GM19238 (cell line): ENCODE data around the gene CALHM3.

Experiments
- DNase-seq: peaks from one replicate; pipeline ENCODE4 v3.0.0; 2011; ENCODE audit warnings: low spot score; ENCODE audit not compliant: insufficient read length

The CALHM3 gene

DNA sequence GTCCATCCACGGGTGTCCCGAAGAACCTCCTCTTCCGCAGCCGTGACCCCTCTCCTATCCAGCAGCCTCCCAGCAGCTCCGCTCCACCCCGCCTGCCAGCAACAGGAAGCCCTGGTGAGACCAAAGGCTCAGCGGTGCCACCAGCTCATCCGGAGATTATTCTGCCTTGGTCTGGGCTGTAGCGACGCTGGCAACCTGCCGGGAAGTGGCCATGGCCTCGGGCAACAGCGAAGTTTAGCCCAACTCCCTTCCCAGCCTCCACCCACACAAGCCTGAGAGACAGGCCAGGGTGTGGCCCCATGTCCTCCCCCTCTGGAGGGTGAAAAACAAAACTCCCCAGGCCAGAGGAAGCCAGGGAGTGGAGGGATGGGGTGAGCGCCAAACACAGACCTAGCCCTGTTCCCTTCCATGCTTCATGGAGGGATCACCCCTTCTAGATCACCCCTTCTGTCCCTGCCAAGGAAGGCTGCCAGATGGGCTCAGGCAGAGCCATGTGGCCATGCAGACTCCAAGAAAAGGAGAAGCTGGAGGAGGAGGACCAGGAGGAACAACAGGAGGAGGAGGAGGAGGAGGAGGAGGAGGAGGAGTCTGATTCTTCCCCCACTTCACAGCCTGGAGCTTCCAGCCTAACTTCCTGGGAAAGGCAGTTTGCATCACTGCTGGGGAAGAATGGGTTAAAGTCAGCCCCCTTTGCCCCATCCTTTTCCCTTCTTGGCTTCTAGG, 27.8 kb downstream of the CALHM3 start:
- DNase-seq: peak; percentile 63

DNA sequence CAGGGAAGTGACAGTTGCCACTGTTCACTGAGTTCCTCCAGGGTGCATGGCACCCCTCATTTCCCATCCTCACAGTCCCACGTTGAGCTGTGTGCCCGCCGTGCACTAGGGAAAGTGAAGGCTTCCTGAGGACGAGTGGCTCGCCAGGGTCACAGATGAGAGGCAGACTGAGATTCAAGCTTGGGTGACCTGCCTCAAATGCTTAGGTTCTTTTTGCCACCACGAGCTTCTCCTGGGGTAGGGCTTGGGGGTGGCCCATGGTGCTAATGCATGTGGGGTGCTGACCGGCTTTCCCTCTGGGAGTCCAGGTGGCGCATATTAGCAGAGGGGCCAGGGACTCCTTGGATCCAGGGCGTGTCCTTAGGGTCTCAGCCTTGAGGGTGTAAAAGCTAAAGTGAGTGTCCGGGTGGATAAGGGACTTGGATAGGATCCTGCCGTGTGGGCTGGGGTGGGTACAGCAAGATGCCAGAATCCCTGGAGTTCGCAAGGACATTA, 28.8 kb downstream of the CALHM3 start:
- DNase-seq: no peak

DNA sequence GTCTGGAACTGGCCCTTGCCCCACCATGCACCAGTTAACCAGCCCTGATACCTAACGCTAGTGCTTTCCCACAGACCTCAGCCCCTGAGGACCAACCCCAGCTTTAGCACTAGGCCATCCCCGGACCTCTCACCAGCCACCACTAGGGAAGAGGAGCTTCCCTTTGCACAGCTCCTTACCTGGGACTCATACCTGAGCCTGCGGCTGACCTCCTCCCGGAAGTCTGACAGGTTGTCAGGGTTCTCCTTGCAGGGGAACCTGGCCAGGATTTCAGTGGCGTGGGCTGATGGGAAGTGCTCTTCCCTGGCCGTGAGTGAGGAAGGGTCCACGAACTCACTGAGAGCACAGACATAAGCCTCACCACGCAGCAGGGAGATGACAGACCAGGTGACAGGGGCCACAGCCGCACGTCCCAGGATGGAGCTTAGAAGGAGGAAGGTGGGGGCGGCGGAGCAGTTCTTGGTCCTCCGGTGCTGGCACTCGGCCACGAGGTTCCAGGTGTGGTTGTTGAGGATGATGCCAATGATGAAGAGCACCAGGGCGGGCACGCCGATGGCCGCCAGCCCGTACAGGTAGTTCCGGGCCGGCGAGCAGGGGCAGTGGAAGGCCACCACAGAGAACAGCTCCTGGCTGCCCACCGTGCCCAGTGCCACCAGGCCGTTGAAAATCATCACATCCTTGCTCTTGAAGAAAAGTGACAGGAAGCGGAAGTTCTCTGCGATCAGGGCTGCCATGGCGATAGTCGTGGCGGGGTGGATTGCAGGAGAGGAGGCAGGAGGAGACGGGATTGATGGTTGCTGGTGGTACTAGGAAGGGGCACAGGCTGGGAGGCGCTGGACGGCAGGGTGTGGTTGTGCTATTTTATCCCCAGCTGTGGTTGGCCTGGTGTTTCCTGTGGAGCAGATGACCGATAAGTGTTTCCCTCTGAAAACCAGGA, 29.6 kb downstream of the CALHM3 start:
- no peak for DNase-seq

DNA sequence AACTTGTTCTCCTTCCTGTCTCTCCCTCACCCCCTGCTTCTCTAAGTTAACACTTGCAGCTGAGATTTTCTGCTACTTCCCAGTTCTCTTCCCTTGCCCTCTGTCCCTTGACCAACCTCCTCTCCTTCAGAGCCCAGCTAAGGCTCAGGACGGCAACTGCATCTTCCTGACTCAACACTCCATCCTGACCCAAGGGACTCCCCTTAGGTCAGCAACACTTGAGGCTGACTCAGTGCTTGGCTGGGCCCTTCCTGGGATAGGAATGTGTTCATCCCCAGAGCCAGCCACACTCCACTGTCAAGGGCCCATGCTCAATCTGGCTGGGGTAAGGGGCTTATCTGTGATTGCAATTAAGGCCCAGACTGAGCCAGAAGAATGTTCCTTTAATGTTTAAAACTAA, 30.3 kb downstream of the CALHM3 start:
- no peak for DNase-seq

DNA sequence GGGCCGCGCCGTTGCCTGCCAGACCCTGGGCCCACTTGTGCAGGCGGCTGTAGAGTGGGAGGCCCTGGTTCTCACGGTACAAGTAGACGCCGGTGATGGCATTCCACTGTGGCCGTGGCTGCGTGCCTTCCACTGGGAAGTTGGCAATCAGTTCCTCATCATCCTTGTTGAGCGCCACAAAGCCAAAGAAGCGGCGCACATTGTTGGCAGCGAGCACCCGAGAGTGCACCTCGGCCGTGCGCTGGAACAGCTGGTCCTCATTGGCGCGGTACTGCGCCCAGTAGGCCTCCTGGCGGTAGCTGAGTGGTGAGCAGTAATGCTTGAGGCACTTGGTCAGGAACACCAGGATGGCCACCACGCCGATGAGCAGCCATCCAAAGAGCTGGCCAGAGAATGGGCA, 31.9 kb downstream of the CALHM3 start:
- DNase-seq: no peak

DNA sequence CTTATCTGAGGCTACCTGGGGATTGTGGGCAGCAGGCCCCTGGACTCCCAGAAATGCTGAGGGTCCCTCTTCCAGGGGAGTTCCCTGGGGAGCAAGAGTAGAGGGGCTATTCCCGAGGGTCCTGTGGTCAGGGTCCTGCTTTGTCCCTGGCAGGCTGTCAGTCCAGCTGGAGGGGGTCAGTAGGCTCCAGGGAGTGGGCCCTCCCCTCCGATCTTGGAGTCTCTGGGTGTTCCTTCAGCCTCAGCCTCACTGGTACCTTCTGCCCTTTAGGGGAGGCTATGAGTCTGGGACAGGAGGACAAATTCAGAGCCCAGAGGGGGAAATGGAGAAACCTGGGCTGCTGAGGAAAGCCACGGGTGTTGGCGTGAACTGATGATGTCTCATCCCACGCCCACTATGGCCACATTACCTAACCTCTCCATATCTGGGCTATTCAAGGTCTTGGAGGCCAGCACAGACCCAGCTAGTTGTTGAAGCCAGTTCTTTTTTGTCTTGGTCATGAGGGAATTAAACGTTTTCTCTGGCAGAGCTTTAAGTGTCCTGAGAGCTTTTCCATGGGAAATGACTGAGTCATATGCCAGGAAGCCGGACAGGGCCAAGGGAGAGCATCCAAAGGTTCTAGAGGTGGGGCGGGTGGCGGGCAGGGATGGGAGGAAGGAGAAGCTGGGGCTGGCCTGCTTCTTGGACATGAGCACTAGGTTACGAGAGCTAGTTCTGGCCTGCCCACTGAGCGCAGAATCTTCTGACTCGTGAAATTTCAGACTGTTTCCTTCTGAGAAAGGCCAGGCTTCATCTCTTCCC, 33.1 kb downstream of the CALHM3 start:
- no peak for DNase-seq

DNA sequence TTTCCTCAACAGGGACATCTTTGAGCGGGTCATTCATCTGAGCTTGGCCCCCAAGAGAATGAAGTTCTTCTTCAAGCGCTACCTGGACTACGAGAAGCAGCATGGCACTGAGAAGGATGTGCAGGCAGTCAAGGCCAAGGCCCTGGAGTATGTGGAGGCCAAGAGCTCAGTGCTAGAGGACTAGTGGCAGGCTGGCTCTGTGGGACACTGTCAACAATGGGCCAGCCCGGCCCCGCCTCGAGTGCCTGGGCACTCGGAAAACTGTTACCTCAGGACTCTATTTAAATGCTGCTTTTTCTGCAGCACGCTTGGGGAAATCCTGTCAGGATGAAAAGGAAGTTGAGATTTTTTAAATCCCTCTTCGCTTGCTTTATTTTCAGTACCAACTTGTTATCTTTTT, 33.7 kb downstream of the CALHM3 start:
- no peak for DNase-seq

DNA sequence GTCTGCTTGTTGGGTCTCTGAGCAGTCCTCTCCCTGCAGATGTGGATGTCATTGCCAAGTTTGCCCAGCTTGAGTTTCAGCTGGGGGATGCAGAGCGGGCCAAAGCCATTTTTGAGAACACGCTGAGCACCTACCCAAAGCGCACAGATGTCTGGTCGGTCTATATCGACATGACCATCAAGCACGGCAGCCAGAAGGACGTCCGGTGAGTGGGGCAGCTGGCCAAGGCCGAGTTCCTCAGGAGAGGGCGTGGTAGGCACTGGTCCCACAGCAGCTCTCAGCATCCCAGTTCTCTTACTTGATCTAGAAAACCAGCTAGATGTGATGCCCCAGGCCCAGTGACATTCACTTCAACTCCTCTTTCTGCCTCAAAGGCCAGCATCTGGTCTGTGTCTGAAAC, 34.6 kb downstream of the CALHM3 start:
- DNase-seq: no peak

DNA sequence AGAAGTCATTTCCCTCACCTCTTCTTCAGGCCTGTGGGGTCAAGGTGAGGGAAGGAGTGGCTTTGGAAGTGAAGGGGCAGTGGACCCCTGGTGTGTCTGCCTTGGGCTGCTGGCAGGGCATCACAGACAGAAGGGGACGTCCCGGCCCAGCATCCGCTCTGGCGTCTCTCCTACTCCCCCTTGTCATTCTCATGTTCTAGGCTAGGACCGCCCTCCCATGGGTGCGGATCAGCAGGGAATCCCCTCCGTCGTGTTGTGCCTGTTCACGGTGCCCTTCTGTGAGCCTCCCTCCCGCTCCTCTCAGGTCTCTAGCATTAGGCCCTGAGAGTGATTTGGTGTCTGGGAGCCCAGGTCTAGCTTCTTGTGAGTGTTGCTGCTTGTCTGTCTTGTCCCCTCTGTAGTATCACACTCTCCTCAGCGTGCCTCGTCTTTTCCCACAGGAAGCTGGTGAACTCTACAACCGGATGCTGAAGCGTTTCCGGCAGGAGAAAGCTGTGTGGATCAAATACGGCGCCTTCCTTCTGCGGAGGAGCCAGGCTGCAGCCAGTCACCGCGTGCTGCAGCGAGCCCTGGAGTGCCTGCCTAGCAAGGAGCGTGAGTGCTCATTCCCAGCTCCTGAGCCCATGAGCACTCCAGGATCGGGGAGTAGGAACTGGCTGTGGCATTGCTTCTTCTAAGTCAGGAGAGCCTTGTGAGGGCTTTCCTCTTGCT, 35.4 kb downstream of the CALHM3 start:
- no peak for DNase-seq

DNA sequence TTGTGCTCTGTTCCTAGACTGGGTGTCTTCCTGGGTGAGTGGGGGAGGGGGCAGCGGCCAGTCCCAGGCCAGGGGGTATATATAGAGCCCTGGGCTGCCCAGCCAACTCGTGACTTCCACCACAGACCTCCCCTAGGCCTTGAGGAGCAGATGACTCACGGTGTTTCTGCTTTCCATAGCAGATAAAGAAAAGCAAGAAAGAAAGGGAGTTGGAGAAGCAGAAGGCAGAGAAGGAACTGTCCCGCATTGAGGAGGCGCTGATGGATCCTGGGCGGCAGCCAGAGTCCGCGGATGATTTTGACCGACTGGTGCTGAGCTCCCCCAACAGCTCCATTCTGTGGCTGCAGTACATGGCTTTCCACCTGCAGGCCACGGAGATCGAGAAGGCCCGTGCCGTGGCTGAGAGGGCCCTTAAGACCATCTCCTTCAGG, 37.0 kb downstream of the CALHM3 start:
- no peak for DNase-seq

DNA sequence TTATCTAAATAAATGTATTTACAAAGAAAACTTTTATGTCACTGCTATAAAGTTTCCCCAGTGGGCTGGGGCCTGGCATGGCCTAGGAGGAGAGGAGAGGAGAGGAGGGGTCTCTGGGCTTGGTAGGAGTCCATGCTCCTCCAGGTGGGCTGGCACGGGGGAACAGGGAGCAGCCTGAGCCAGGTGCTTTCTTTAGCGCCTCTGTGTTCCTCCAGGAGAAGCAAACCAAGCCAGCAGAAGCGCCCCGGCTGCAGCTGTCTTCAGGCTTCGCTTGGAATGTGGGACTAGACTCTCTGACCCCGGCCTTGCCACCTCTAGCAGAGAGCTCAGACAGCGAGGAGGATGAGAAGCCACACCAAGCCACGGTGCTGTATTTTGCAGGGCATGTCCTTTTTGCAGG, 37.4 kb downstream of the CALHM3 start:
- no peak for DNase-seq

DNA sequence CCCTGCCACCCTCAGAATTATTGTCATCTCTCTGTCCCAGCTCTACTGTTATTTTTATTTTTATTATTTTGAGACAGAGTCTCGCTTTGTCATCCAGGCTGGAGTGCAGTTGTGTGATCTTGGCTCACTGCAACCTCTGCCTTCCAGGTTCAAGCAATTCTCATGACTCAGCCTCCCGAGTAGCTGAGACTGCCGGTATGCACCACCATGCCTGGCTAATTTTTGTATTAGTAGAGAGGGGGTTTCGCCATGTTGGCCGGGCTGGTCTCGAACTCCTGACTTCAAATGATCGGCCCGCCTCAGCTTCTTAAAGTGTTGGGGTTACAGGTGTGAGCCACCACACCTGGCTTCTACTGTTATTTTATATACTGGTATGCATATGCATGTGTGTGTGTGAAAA, 37.8 kb downstream of the CALHM3 start:
- DNase-seq: no peak

DNA sequence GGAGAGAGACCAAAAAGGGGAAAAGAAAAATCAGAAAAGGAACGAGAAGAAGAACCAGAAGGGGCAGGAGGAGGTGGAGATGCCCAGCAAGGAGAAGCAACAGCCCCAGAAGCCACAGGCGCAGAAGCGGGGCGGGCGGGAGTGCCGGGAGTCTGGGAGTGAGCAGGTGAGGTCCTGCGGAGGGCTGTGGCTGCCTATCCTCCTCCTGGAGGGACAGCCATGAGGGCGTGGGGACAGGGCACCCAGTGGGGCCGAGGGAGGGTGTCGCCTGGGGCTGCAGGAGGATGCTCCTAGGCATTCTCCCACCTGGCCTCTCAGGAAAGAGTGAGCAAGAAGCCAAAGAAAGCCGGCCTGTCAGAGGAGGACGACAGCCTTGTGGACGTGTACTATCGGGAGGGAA, 38.6 kb downstream of the CALHM3 start:
- DNase-seq: no peak

DNA sequence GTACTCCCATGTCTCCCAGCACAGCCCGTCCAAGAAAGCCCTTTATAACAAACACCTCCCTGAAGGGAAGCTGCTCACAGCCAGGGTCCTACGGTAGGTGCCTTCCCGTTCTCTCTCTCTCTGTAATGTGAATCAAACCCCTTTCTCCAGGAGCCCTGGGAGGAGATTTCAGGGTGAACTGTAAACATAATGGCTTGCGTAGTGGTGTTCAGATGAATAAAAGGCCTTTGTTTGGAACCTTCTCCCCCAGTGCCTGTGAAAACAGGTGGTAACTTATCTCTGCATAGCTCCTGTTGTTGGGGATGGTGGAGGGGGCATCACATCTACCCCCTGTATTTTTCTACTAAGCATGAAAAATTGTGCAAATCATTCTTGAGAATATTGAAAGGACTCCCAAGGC, 39.3 kb downstream of the CALHM3 start:
- no peak for DNase-seq

DNA sequence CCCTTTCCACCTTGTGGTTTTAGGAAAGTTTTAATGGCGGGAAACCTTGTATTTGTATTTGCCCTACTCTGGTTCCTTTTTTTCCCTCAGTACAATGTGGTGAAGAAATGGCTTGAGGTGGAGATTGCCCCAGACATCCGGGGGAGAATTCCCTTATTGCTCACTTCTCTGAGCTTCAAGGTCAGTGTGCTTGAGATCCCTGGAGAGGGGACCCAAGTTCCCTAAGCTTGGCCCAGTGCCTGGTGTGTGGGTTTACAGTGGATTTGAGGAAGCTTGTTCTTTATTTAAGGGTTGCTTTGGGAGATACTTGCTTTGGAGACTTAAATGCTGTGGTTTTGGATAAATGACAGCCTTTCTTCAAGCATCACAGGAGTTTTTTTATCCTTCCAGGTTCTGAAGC, 45.2 kb downstream of the CALHM3 start:
- no peak for DNase-seq

DNA sequence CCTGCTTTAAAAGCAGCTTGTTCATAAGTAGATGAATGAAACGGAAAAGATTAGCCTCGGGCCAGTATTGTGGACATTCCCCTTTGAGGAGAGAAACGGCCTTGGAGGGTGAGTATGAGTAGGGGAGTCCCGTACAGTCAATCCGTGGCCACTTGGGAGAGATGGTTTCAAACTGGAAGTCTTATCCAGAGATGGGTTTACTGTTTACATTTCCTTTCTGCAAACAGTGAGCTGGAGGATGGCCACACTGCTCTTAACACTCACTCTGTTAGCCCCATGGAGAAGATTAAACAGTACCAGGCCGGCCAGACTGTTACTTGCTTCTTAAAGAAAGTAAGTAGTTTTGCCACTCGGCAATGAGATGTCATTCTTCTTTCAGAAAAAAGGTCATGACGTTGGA, 47.1 kb downstream of the CALHM3 start:
- DNase-seq: no peak

DNA sequence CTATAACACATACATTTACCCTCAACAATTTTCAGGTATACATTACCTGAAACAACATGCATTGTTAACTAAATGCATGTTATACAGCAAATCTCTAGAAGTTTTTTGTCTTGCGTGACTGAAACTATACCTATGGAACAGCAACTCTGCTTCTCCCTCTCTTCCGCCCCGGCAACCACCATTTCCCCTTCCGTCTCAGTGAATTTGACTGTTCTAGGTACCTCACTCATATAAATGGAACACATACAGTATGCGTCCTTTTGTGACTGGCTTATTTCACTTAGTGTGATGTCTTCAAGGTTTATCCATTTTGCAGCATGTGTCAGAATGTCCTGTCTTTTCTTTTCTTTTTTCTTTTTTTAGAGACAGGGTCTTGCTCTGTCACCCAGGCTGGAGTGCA, 49.4 kb downstream of the CALHM3 start:
- no peak for DNase-seq

DNA sequence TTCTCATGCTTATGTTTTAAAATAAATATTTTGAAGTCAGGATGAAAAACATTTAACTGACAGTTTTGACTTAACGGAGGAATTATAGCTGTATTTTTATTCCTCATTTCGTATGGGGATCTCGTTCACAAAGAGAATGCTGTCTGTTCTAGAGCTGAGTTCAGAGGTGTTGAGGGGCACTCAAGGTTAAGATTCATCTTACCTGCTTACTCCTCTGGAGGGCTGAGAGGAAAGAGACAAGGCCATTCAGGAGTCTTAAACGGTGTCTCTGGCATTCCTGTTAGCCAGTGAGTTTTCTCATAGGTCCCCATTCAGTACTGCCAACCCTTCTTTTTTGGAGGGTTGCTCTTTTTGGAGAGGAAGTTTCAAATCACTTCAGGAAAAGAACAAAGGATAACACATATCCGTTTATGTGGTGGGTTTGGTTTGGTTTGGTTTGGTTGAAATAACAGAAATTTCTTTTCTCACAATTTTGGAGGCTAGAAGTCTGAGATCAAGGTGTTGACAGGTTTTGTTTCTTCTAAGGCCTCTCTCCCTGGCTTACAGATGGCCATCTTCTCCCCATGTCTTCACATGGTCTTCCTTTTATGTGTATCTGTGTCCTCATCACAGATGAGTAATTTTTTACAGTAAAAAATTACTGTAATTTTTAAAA, 49.9 kb downstream of the CALHM3 start:
- no peak for DNase-seq

DNA sequence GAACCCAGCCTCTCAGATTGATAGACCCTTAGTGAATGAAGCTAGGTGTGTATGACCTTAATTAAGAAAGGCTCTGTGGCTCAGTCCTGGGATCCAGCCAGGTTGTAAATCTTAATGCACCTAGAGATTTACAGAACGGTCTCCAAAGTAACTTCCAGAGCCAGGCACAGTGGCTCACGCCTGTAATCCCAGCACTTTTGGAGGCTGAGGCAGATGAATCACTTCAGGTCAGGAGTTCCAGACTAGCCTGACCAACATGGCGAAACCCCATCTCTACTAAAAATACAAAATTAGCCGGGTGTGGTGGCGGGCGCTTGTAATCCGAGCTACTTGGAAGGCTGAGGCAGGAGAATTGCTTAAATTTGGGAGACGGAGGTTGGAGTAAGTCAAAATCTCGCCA, 51.2 kb downstream of the CALHM3 start:
- DNase-seq: no peak

DNA sequence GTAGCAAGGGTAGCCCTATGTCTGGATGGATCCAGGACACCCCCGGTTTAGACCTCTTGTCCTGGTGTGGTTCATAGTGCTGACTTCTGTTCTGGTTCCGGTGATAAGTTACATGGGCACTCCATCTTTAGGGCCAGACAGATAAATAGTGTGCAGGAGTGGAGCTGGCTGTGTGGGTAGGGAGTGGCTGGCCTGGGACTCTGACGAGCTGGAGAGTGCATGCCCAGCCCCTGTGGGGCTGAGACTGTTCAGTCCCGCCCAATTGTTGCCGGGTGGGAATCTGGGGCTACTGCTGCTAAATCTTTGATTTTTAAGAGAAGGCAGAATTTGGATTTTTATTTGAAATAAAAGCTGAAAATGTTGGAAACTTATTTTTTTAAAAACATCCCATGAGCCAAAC, 55.3 kb downstream of the CALHM3 start:
- DNase-seq: no peak
